ENCODE data around the gene LINGO4.

DNA sequence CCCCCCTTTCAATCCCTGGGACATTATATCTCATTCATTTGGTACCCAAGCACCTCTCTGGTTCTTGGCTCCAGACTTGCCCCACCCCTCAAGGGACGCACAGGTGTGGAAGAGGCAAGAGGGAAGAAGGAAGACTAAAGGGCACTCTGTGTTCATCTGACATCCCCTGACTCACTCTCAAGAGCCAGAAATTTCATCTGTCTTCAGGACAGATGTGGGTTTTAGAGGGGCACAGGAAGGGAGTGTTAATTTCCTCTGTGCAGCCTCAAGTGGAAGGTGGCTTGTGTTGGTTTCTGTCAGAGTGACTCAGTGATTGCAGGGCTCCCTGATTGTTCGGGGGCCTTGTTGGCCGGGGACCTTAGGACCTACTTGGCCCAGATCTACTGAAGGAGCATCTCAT lies 32.0 kb upstream of the LINGO4 start:
- TF ChIP-seq, protein P1, sequence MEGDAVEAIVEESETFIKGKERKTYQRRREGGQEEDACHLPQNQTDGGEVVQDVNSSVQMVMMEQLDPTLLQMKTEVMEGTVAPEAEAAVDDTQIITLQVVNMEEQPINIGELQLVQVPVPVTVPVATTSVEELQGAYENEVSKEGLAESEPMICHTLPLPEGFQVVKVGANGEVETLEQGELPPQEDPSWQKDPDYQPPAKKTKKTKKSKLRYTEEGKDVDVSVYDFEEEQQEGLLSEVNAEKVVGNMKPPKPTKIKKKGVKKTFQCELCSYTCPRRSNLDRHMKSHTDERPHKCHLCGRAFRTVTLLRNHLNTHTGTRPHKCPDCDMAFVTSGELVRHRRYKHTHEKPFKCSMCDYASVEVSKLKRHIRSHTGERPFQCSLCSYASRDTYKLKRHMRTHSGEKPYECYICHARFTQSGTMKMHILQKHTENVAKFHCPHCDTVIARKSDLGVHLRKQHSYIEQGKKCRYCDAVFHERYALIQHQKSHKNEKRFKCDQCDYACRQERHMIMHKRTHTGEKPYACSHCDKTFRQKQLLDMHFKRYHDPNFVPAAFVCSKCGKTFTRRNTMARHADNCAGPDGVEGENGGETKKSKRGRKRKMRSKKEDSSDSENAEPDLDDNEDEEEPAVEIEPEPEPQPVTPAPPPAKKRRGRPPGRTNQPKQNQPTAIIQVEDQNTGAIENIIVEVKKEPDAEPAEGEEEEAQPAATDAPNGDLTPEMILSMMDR (IDR thresholded peaks at IDR 0.05): no peak
- no peak for TF ChIP-seq POLR2A (IDR thresholded peaks at IDR 0.05)

All from suprapubic skin (tissue), 3 donors.